Esophagus squamous epithelium (tissue), 4 donors: ENCODE measurements around the gene GPR183.

Source experiments
- POLR2A ChIP-seq, 4 donors: fragments of 450-650 bp; IDR thresholded peaks; one replicate each; pipeline ENCODE4 v1.6.1; 2017; ENCODE audit warnings: antibody characterized with exemption in 4 of 4, mild to moderate bottlenecking in 4 of 4, moderate library complexity in 3 of 4
- TF ChIP-seq, protein P1 (sequence below), 6 experiments: fragments of 450-650 bp in 4 of 6; fragments of 200-600 bp in 2 of 6; sonication (generic) in 2 of 6; IDR thresholded peaks; one replicate each; pipeline ENCODE4 v1.5.1; 2016 to 2019; ENCODE audit warnings: antibody characterized with exemption in 6 of 6, mild to moderate bottlenecking in 4 of 6, moderate library complexity in 4 of 6

DNA sequence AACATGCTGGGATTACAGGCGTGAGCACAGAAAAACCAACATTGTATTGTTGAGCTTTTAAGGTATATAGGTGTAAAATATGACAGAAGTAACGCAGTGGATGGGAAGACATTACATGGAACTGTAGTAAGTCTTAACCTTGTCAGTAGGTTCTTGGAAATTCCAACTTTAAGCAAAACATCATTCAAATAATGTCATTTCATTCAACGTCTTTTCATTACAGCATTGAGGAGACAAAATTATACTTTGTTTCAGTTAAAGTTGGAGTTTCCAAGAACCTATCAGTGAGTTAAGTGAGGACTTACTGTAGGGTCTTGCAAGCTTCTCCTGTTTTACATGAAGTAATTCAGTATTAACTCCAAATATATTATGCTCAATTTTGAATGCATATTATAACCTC lies 27.0 kb upstream of the GPR183 start:
- TF ChIP-seq, protein P1, sequence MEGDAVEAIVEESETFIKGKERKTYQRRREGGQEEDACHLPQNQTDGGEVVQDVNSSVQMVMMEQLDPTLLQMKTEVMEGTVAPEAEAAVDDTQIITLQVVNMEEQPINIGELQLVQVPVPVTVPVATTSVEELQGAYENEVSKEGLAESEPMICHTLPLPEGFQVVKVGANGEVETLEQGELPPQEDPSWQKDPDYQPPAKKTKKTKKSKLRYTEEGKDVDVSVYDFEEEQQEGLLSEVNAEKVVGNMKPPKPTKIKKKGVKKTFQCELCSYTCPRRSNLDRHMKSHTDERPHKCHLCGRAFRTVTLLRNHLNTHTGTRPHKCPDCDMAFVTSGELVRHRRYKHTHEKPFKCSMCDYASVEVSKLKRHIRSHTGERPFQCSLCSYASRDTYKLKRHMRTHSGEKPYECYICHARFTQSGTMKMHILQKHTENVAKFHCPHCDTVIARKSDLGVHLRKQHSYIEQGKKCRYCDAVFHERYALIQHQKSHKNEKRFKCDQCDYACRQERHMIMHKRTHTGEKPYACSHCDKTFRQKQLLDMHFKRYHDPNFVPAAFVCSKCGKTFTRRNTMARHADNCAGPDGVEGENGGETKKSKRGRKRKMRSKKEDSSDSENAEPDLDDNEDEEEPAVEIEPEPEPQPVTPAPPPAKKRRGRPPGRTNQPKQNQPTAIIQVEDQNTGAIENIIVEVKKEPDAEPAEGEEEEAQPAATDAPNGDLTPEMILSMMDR (IDR thresholded peaks at IDR 0.05) = no peak
- no peak for TF ChIP-seq POLR2A (IDR thresholded peaks at IDR 0.05)
